ENCODE results near the gene CAMLG. TPM values are rescaled to one million over a fixed set of nuclear protein-coding genes. Genes with fewer than 3 reads are reported as not detected.

Gene CAMLG
- total and polyA plus RNA-seq, 2 donors (not counting 1 experiment from before 2014, with no cell fraction given): 15.2 to 27.5 TPM

GRCh38 chr5:134738963-134739661 is 764 bp downstream of the CAMLG start:
- Mint-ChIP-seq H3K27me3 (no peaks in the 10 kb centered on the region), H3K4me3 (peak overlapping the region; percentile 90), H3K4me1 (peaks cover 33% of the 10 kb centered on the region), H3K27ac (peak overlapping the region; percentile 89), H3K9me3 (ENCODE audit: insufficient read depth) (no peaks in the 10 kb centered on the region)
- Histone ChIP-seq H2AFZ (ENCODE audit: insufficient read depth, low read depth, low read length, poor library complexity, severe bottlenecking) (peak overlapping the region; percentile 98), H3K9ac (ENCODE audit: low read length) (peak overlapping the region; percentile 84), H3K4me2 (replicated peaks; ENCODE audit: low read depth, low read length, poor library complexity, severe bottlenecking) (peak overlapping the region; percentile 94), H3K4me1 (ENCODE audit: control insufficient read depth in 2 of 2, insufficient read depth in 2 of 2, low read length in 2 of 2) (peaks cover 24 to 42% of the 10 kb centered on the region in 2 donors), H3K79me2 (ENCODE audit: control insufficient read depth, insufficient read depth, low read length) (peaks cover 50% of the 10 kb centered on the region), H3K9me3 (ENCODE audit: control extremely low read depth in 1 of 3, control insufficient read depth in 2 of 3, insufficient read depth in 1 of 3, low read length in 2 of 3) (no peaks in the 10 kb centered on the region), H3K4me3 (ENCODE audit: control extremely low read depth in 1 of 5, extremely low read depth in 1 of 5, insufficient read depth in 1 of 5, low read depth in 2 of 5, low read length in 4 of 5) (peak overlapping the region; percentile 69 to 94 (median 89)), H4K20me1 (ENCODE audit: control insufficient read depth, insufficient read depth, low read length, poor library complexity, severe bottlenecking) (no peaks in the 10 kb centered on the region), H3K36me3 (replicated peaks in 1 of 2; ENCODE audit: control extremely low read depth in 1 of 2, control insufficient read depth in 1 of 2, extremely low read depth in 1 of 2, insufficient read depth in 2 of 2, low read length in 1 of 2) (no peaks in the 10 kb centered on the region), H3K27ac (ENCODE audit: low read length in 2 of 2) (peak overlapping the region; percentile 77 to 89), H3K27me3 (replicated peaks in 1 of 4; ENCODE audit: control extremely low read depth in 1 of 4, control insufficient read depth in 3 of 4, insufficient read depth in 4 of 4, low read length in 3 of 4) (no peaks in the 10 kb centered on the region)
- DNase-seq (peak; percentile 64), ATAC-seq (ENCODE audit: low read depth) (no peak)
- WGBS (ENCODE audit: insufficient coverage): 1% methylated on average over 14 of the region's 21 CpGs
- ChIA-PET CTCF (interaction anchor here (0.7 to 7.0 kb wide), 14 partner anchors 12 to 554 kb away, joined by 3 to 93 read pairs (median 3); partner anchors contain the start of genes DDX46, PCBD2 and SAR1B), POLR2A (interaction anchor here (0.6 to 2.6 kb wide), 10 partner anchors 19 to 638 kb away, joined by 3 to 30 read pairs (median 4); partner anchors contain the start of genes C5orf24, DDX46, JADE2 and PCBD2)
- intact Hi-C loops (cut with micrococcal nuclease): loop anchor here (1.0 to 10.0 kb wide), 10 partner anchors 19 to 562 kb away; partner anchors contain the start of genes C5orf24, DDX46, PCBD2 and PPP2CA
- TF ChIP-seq EZH2 (IDR thresholded peaks at IDR 0.05; ENCODE audit: borderline replicate concordance, insufficient read depth, low read depth, low read length, poor library complexity, severe bottlenecking) (no peak), CTCF (IDR thresholded peaks at IDR 0.05) (no peak)

GRCh38 chr5:134741052-134741451 is 2.7 kb downstream of the CAMLG start:
- ChIA-PET POLR2A (no interaction called here), CTCF (interaction anchor here (4.4 to 7.0 kb wide), 2 partner anchors 16 to 163 kb away, joined by 70 to 93 read pairs; partner anchors contain the start of genes DDX46 and PCBD2)
- no peaks in the 10 kb centered on the region for H3K27me3 Mint-ChIP-seq
- no peak for ATAC-seq (ENCODE audit: low read depth)
- H3K36me3 ChIP-seq (replicated peaks in 1 of 2; ENCODE audit: control extremely low read depth in 1 of 2, control insufficient read depth in 1 of 2, extremely low read depth in 1 of 2, insufficient read depth in 2 of 2, low read length in 1 of 2): peaks cover 0 to 4% of the 10 kb centered on the region in 2 experiments
- no peak for DNase-seq
- H3K9ac ChIP-seq (ENCODE audit: low read length): no peak overlapping the region
- intact Hi-C loops (cut with micrococcal nuclease): no loop called here
- no peak for TF ChIP-seq EZH2 (IDR thresholded peaks at IDR 0.05; ENCODE audit: borderline replicate concordance, insufficient read depth, low read depth, low read length, poor library complexity, severe bottlenecking)
- TF ChIP-seq CTCF (IDR thresholded peaks at IDR 0.05): no peak
- no peak overlapping the region for H3K4me3 ChIP-seq (ENCODE audit: control extremely low read depth in 1 of 5, extremely low read depth in 1 of 5, insufficient read depth in 1 of 5, low read depth in 2 of 5, low read length in 4 of 5)
- no peaks in the 10 kb centered on the region for H3K9me3 ChIP-seq (ENCODE audit: control extremely low read depth in 1 of 3, control insufficient read depth in 2 of 3, insufficient read depth in 1 of 3, low read length in 2 of 3)
- H3K79me2 ChIP-seq (ENCODE audit: control insufficient read depth, insufficient read depth, low read length): peaks cover 57% of the 10 kb centered on the region
- no peaks in the 10 kb centered on the region for H3K27me3 ChIP-seq (replicated peaks in 1 of 4; ENCODE audit: control extremely low read depth in 1 of 4, control insufficient read depth in 3 of 4, insufficient read depth in 4 of 4, low read length in 3 of 4)
- WGBS (ENCODE audit: insufficient coverage): 91% methylated on average over 11 of the region's 11 CpGs
- no peaks in the 10 kb centered on the region for H3K9me3 Mint-ChIP-seq (ENCODE audit: insufficient read depth)
- no peaks in the 10 kb centered on the region for H4K20me1 ChIP-seq (ENCODE audit: control insufficient read depth, insufficient read depth, low read length, poor library complexity, severe bottlenecking)
- no peak overlapping the region for H2AFZ ChIP-seq (ENCODE audit: insufficient read depth, low read depth, low read length, poor library complexity, severe bottlenecking)
- H3K4me1 Mint-ChIP-seq: peaks cover 31% of the 10 kb centered on the region
- H3K4me3 Mint-ChIP-seq: no peak overlapping the region
- H3K4me2 ChIP-seq (replicated peaks; ENCODE audit: low read depth, low read length, poor library complexity, severe bottlenecking): no peak overlapping the region
- H3K27ac Mint-ChIP-seq: no peak overlapping the region
- peaks cover 19 to 32% of the 10 kb centered on the region in 2 donors for H3K4me1 ChIP-seq (ENCODE audit: control insufficient read depth in 2 of 2, insufficient read depth in 2 of 2, low read length in 2 of 2)
- no peak overlapping the region for H3K27ac ChIP-seq (ENCODE audit: low read length in 2 of 2)
